ENCODE data around the gene SPOPL.

- TF ChIP-seq CTCF (IDR thresholded peaks at IDR 0.05), result no peak
- no peak for TF ChIP-seq POLR2A (IDR thresholded peaks at IDR 0.05)
Observed at GRCh38 chr2:138486363-138487198, 15.0 kb upstream of the SPOPL start.
